HepG2 (cell line): ENCODE measurements around the gene CDH23. TPM values are rescaled to one million over a fixed set of nuclear protein-coding genes. Genes with fewer than 3 reads are reported as not detected.

Experiments used
- ATAC-seq: fragments of 200-7000 bp; cut with Tn5 transposase; 3 replicates; pipeline ENCODE4 v1.9.1; 2020; ENCODE audit warnings: mild to moderate bottlenecking, moderate library complexity
- BruUV-seq: library from RNA; stranded (reverse); fragments of 400-500 nt; replicated peaks from 2 replicates; lab custom pipeline; 2021; lab: Mats Ljungman, UMichigan
- CTCF ChIA-PET: fragments of 300-600 bp; formaldehyde crosslinking; extraction: SDS; loops from one replicate; lab custom pipeline; 2021; ENCODE audit warnings: low total read pairs, inconsistent platforms, low intra/inter-chr PET ratio; lab: Yijun Ruan, JAX
- POLR2A ChIA-PET: fragments of 350-600 bp; sonication (Branson Sonifier 250); formaldehyde crosslinking; loops from one replicate; lab custom pipeline; 2020; ENCODE audit warnings: antibody characterized with exemption, inconsistent platforms; lab: Yijun Ruan, JAX
- DNase-seq: peaks from one replicate; pipeline ENCODE4 v3.0.0-alpha.2; 2015; ENCODE audit warnings: low spot score
- FAIRE-seq: peaks from 3 replicates; lab custom pipeline; 2011; peaks lifted over from hg19 to GRCh38; lab: Jason Lieb, UNC
- H2AFZ ChIP-seq: one replicate; pipeline ENCODE4 v1.6.1; 2011; ENCODE audit warnings: low read length, inconsistent platforms
- H3K27ac ChIP-seq: fragments of 300-600 bp; 3 replicates; pipeline ENCODE4 v1.8.0; 2011; ENCODE audit warnings: mixed run types, mild to moderate bottlenecking, mixed read lengths, low read length, inconsistent platforms; ENCODE audit not compliant: insufficient read depth; ENCODE audit errors: extremely low read length
- H3K27me3 ChIP-seq, 2 experiments: fragments of 200-600 bp in 1 of 2; 2 replicates in 1 of 2; 3 replicates in 1 of 2; pipeline versions ENCODE4 v1.6.0 to v1.8.0; 2011; ENCODE audit warnings: low read length in 2 of 2, mild to moderate bottlenecking in 2 of 2, moderate library complexity in 2 of 2, inconsistent platforms in 1 of 2; ENCODE audit not compliant: insufficient read depth in 2 of 2, control insufficient read depth in 1 of 2
- H3K36me3 ChIP-seq, 2 experiments: fragments of 200-600 bp in 1 of 2; replicated peaks in 1 of 2; 2 replicates in 1 of 2; 3 replicates in 1 of 2; pipeline versions ENCODE4 v1.5.1 to v1.8.0; 2011; ENCODE audit warnings: low read length in 2 of 2, inconsistent platforms in 1 of 2; ENCODE audit not compliant: insufficient read depth in 2 of 2, control insufficient read depth in 1 of 2
- H3K4me1 ChIP-seq: 2 replicates; pipeline ENCODE4 v1.5.1; 2012; ENCODE audit warnings: low read length, inconsistent platforms; ENCODE audit not compliant: insufficient read depth
- H3K4me2 ChIP-seq: 2 replicates; pipeline ENCODE4 v1.6.0; 2011; ENCODE audit warnings: low read depth, low read length, inconsistent platforms
- H3K4me3 ChIP-seq, 3 experiments: fragments of 200-600 bp in 1 of 3; sonication (generic), shearing (Covaris generic) in 1 of 3; replicated peaks in 1 of 3; 2 replicates each; pipeline ENCODE4 v1.5.1; 2011 to 2016; ENCODE audit warnings: low read length in 3 of 3, inconsistent platforms in 2 of 3, low read depth in 2 of 3, mild to moderate bottlenecking in 2 of 3, control low read depth in 1 of 3, mixed read lengths in 1 of 3; ENCODE audit not compliant: insufficient read depth in 1 of 3
- H3K79me2 ChIP-seq: one replicate; pipeline ENCODE4 v1.6.1; 2011; ENCODE audit warnings: low read length, inconsistent platforms; ENCODE audit not compliant: insufficient read depth
- H3K9ac ChIP-seq: 2 replicates; pipeline ENCODE4 v1.6.0; 2011; ENCODE audit warnings: mild to moderate bottlenecking, low read depth, low read length, inconsistent platforms; ENCODE audit not compliant: insufficient read depth
- H3K9me3 ChIP-seq: 2 replicates; pipeline ENCODE4 v1.5.1; 2012; ENCODE audit warnings: mild to moderate bottlenecking, low read length
- H4K20me1 ChIP-seq: 2 replicates; pipeline ENCODE4 v1.6.0; 2011; ENCODE audit warnings: inconsistent platforms, mild to moderate bottlenecking, low read length, moderate library complexity; ENCODE audit not compliant: insufficient read depth
- CTCF ChIP-seq: sonication (generic); formaldehyde crosslinking; IDR thresholded peaks from 2 replicates; pipeline ENCODE4 v1.5.0; 2020; ENCODE audit warnings: mild to moderate bottlenecking, missing genetic modification reagents, moderate library complexity
- DR1 ChIP-seq: sonication (generic); formaldehyde crosslinking; IDR thresholded peaks from 2 replicates; pipeline ENCODE4 v1.8.0; 2021; ENCODE audit warnings: mild to moderate bottlenecking, missing genetic modification reagents, inconsistent platforms
- HMG20A ChIP-seq: IDR thresholded peaks from 2 replicates; pipeline ENCODE4 v1.6.1; 2016; ENCODE audit warnings: borderline replicate concordance
- IKZF4 ChIP-seq: sonication (generic); formaldehyde crosslinking; IDR thresholded peaks from 2 replicates; pipeline ENCODE4 v1.5.1; 2020; ENCODE audit warnings: borderline replicate concordance, mild to moderate bottlenecking, low read depth, missing genetic modification reagents; ENCODE audit errors: not compliant biosample characterization
- ONECUT2 ChIP-seq: sonication (generic); formaldehyde crosslinking; IDR thresholded peaks from 2 replicates; pipeline ENCODE4 v1.4.0; 2020; ENCODE audit warnings: missing genetic modification reagents
- SIN3A ChIP-seq: IDR thresholded peaks from 2 replicates; pipeline ENCODE4 v1.6.1; 2011; ENCODE audit warnings: low read depth, mild to moderate bottlenecking, control low read depth, low read length, borderline replicate concordance
- SP1 ChIP-seq, 2 experiments: fragments of 450-650 bp in 1 of 2; sonication (generic) in 1 of 2; formaldehyde crosslinking in 1 of 2; IDR thresholded peaks; 2 replicates each; pipeline versions ENCODE4 v1.4.0 to v1.6.1; 2016 to 2020; ENCODE audit warnings: missing genetic modification reagents in 1 of 2
- STAG1 ChIP-seq: sonication (generic); formaldehyde crosslinking; IDR thresholded peaks from 2 replicates; pipeline ENCODE4 v1.4.0; 2020; ENCODE audit warnings: missing genetic modification reagents
- TEAD3 ChIP-seq: optimal IDR thresholded peaks from 2 replicates; pipeline ENCODE3; 2016; ENCODE audit warnings: borderline replicate concordance
- U2AF1 ChIP-seq: fragments of 200-400 bp; formaldehyde crosslinking; optimal IDR thresholded peaks from 2 replicates; pipeline ENCODE3; 2017; ENCODE audit warnings: mild to moderate bottlenecking, low read depth, low read length
- YY1 ChIP-seq: IDR thresholded peaks from 2 replicates; pipeline ENCODE4 v1.6.1; 2011; ENCODE audit warnings: low read length, low read depth, moderate library complexity, mild to moderate bottlenecking; ENCODE audit not compliant: insufficient read depth, insufficient replicate concordance
- ZBTB33 ChIP-seq: sonication (generic); formaldehyde crosslinking; IDR thresholded peaks from 2 replicates; pipeline ENCODE4 v1.4.0; 2020; ENCODE audit warnings: missing genetic modification reagents
- ZFP41 ChIP-seq: sonication (generic); formaldehyde crosslinking; IDR thresholded peaks from 2 replicates; pipeline ENCODE4 v1.4.0; 2020; ENCODE audit warnings: mild to moderate bottlenecking, missing genetic modification reagents, borderline replicate concordance
- ZFP62 ChIP-seq: sonication (generic); formaldehyde crosslinking; IDR thresholded peaks from 2 replicates; pipeline ENCODE4 v1.4.0; 2020; ENCODE audit warnings: missing genetic modification reagents
- ZNF121 ChIP-seq: sonication (generic); formaldehyde crosslinking; IDR thresholded peaks from 2 replicates; pipeline ENCODE4 v1.5.0; 2020; ENCODE audit warnings: mild to moderate bottlenecking, missing genetic modification reagents
- ZNF564 ChIP-seq: sonication (generic); formaldehyde crosslinking; IDR thresholded peaks from 2 replicates; pipeline ENCODE4 v1.8.1; 2023; ENCODE audit warnings: mild to moderate bottlenecking, missing genetic modification reagents
- ZNF574 ChIP-seq: sonication (generic); formaldehyde crosslinking; IDR thresholded peaks from 2 replicates; pipeline ENCODE4 v1.4.0; 2020; ENCODE audit warnings: missing genetic modification reagents
- ZNF619 ChIP-seq: sonication (generic); formaldehyde crosslinking; IDR thresholded peaks from 2 replicates; pipeline ENCODE4 v1.4.0; 2020; ENCODE audit warnings: mild to moderate bottlenecking, missing genetic modification reagents
- WGBS: methylation state at CpG from one replicate; pipeline ENCODE4 v1.1.6; 2017; ENCODE audit warnings: low lambda C conversion rate; 5-methylcytosine and 5-hydroxymethylcytosine counted together
- in situ Hi-C: cut with HindIII; loops from 2 replicates; pipeline ENCODE4 v1.10.0; 2017; ENCODE audit warnings: low pct_unique_long_range_greater_than_20kb; ENCODE audit not compliant: extremely low pct_ligation_motif_present
- intact Hi-C: fragments of 100-400 bp; cut with micrococcal nuclease; formaldehyde crosslinking; loops from one replicate; pipeline ENCODE4 v1.10.0; 2022; ENCODE audit not compliant: unreplicated experiment
- polyA plus RNA-seq, 8 experiments: library from polyadenylated mRNA; depleted of rRNA in 3 of 8; stranded (reverse) in 7 of 8; unstranded in 1 of 8; fragments of >200 nt; fragmentation: Illumina TruSeq in 4 of 8; extraction: Trizol in 4 of 8; gene quantifications; 2 replicates each; pipeline versions ENCODE4 v1.2.1 to v1.2.3, GENCODE V29; 2011 to 2016; ENCODE audit warnings: low read depth in 4 of 8, missing spikeins in 1 of 8, mixed read lengths in 1 of 8; ENCODE audit not compliant: insufficient read depth in 1 of 8
- total RNA-seq, 5 experiments: library from RNA; depleted of rRNA; stranded (reverse); fragments of >200 nt; fragmentation: Illumina TruSeq; extraction: Trizol; gene quantifications; 2 replicates each; pipeline ENCODE4 v1.2.3, GENCODE V29; 2016; ENCODE audit warnings: low read depth in 1 of 5

CDH23 gene
- total and polyA plus RNA-seq, 2 of the 13 experiments (the other 11 are each of a cell fraction or from before 2014, with no cell fraction given) = 0.13 TPM; not detected in 1

DNA sequence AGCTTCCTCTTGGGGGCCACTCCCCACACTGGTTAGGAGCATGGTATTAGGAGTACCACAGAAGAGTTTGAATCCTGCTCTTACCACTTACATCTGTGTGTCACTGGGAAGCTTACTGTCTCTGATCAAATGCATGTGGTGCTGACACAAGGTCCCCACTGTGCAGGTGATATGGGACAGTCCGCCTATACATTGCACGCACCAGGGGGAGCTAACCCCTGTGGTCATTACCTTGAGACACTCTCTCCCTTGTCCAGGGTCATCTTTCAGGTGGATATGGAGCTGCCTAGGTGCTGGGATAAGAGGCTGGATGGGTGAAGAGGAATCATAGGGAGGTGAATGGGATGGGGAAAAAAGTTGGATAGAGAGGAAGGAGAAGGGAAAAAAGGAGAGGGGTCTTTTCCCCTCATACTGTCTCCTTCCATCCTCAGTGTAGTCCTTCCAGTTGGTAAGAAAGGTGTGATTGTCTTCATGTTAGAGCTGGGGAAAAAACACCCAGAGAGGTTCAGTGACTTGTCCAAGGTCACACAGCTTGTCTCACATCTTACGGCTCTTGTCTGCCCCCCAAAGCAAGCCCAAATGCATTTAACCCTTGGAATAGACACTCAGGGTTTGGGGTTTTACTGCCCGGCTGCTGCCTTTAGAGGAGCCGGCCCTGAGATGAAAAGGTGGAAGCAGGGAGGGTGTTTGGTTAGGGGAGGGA is 125.9 kb downstream of the CDH23 start:
- Histone ChIP-seq H3K27me3 (peaks cover 7 to 36% of the 10 kb centered on the region in 2 experiments), H3K79me2 (no peaks in the 10 kb centered on the region), H3K4me2 (no peak overlapping the region), H3K27ac (no peak overlapping the region), H3K4me3 (no peak overlapping the region), H3K36me3 (no peaks in the 10 kb centered on the region), H3K4me1 (peaks cover 7% of the 10 kb centered on the region), H3K9ac (no peak overlapping the region), H2AFZ (no peak overlapping the region), H3K9me3 (no peaks in the 10 kb centered on the region), H4K20me1 (no peaks in the 10 kb centered on the region)
- TF ChIP-seq SIN3A = no peak
- TF ChIP-seq ZFP62 = no peak
- TF ChIP-seq ZFP41 (CRISPR knock-in tag) = no peak
- no peak for TF ChIP-seq ONECUT2 (CRISPR knock-in tag)
- TF ChIP-seq HMG20A (CRISPR knock-in tag) = no peak
- TF ChIP-seq IKZF4 = no peak
- TF ChIP-seq U2AF1 = no peak
- TF ChIP-seq STAG1 = peak; percentile 31
- TF ChIP-seq ZNF619 (CRISPR knock-in tag) = no peak
- no peak for TF ChIP-seq ZNF121 (CRISPR knock-in tag)
- no peak for TF ChIP-seq YY1
- TF ChIP-seq TEAD3 (CRISPR knock-in tag) = peak; percentile 89
- TF ChIP-seq ZBTB33 (CRISPR knock-in tag) = peak; percentile 97
- TF ChIP-seq SP1 (IDR thresholded peaks at IDR 0.05) = no peak
- TF ChIP-seq SP1 (CRISPR knock-in tag; IDR thresholded peaks at IDR 0.05) = no peak
- no peak for TF ChIP-seq ZNF564 (CRISPR knock-in tag)
- TF ChIP-seq CTCF (CRISPR knock-in tag) = peak; percentile 54
- no peak for TF ChIP-seq DR1 (CRISPR knock-in tag)
- peak; percentile 89 for TF ChIP-seq ZNF574 (CRISPR knock-in tag)
- intact Hi-C loops = no loop called here
- no peak for FAIRE-seq
- DNase-seq = peak; percentile 13
- CTCF ChIA-PET = no interaction called here
- WGBS = 3% methylated on average over 5 of the region's 5 CpGs
- BruUV-seq = no TSS peak
- POLR2A ChIA-PET = no interaction called here
- ATAC-seq = peak; percentile 84
- in situ Hi-C loops = no loop called here
